IMR-90 (cell line): Measurements from ENCODE around the gene PPP1R9A. TPM values are rescaled to one million over a fixed set of nuclear protein-coding genes. Genes with fewer than 3 reads are reported as not detected.

Experiments
- ATAC-seq: fragments of 200-7000 bp; cut with Tn5 transposase; 2 replicates; pipeline ENCODE4 v1.9.1; 2020; ENCODE audit warnings: low read depth, mild to moderate bottlenecking, moderate library complexity
- BruUV-seq: library from RNA; stranded (reverse); fragments of 400-500 nt; replicated peaks from 2 replicates; lab custom pipeline; 2021; lab: Mats Ljungman, UMichigan
- CTCF ChIA-PET: fragments of 300-600 bp; formaldehyde crosslinking; extraction: SDS; loops from one replicate; lab custom pipeline; 2021; ENCODE audit warnings: antibody characterized with exemption; lab: Yijun Ruan, JAX
- POLR2A ChIA-PET: fragments of 300-600 bp; sonication (Branson Sonifier 250); formaldehyde crosslinking; loops from one replicate; lab custom pipeline; 2022; ENCODE audit warnings: antibody characterized with exemption; ENCODE audit not compliant: unreplicated experiment; lab: Charles Lee
- DNase-seq: peaks from one replicate; pipeline ENCODE4 v3.0.0; 2013
- H2AFZ ChIP-seq: replicated peaks from 2 replicates; pipeline ENCODE3; 2013; ENCODE audit warnings: low read length, mild to moderate bottlenecking; ENCODE audit not compliant: poor library complexity
- H2AK5ac ChIP-seq: 2 replicates; pipeline ENCODE4 v1.6.1; 2013; ENCODE audit warnings: low read depth, low read length, inconsistent platforms
- H2AK9ac ChIP-seq: replicated peaks from 2 replicates; pipeline ENCODE3; 2013; ENCODE audit warnings: mild to moderate bottlenecking, low read depth, low read length, moderate library complexity; ENCODE audit not compliant: poor library complexity
- H2BK120ac ChIP-seq: 2 replicates; pipeline ENCODE4 v1.6.1; 2013; ENCODE audit warnings: low read depth, low read length, inconsistent platforms
- H2BK15ac ChIP-seq: 3 replicates; pipeline ENCODE4 v1.6.1; 2013; ENCODE audit warnings: low read depth, low read length, inconsistent platforms
- H2BK20ac ChIP-seq: 2 replicates; pipeline ENCODE4 v1.6.1; 2013; ENCODE audit warnings: low read depth, mild to moderate bottlenecking, inconsistent platforms, low read length, moderate library complexity
- H2BK5ac ChIP-seq: 2 replicates; pipeline ENCODE4 v1.6.1; 2013; ENCODE audit warnings: mild to moderate bottlenecking, low read depth, low read length, inconsistent platforms; ENCODE audit not compliant: poor library complexity, severe bottlenecking
- H3K14ac ChIP-seq: replicated peaks from 2 replicates; pipeline ENCODE4 v1.6.1; 2013; ENCODE audit warnings: low read depth, low read length, inconsistent platforms
- H3K18ac ChIP-seq: 2 replicates; pipeline ENCODE4 v1.6.1; 2013; ENCODE audit warnings: low read depth, low read length, control low read depth
- H3K23ac ChIP-seq: 2 replicates; pipeline ENCODE4 v1.6.1; 2013; ENCODE audit warnings: low read depth, low read length, inconsistent platforms
- H3K27ac ChIP-seq: 2 replicates; pipeline ENCODE4 v1.5.1; 2013; ENCODE audit warnings: mild to moderate bottlenecking, control low read depth, low read length; ENCODE audit not compliant: insufficient read depth
- H3K27me3 ChIP-seq: 2 replicates; pipeline ENCODE4 v1.6.1; 2013; ENCODE audit warnings: low read length; ENCODE audit not compliant: control insufficient read depth, insufficient read depth
- H3K36me3 ChIP-seq: 2 replicates; pipeline ENCODE4 v1.6.1; 2013; ENCODE audit warnings: low read length, mixed read lengths; ENCODE audit not compliant: control insufficient read depth, insufficient read depth
- H3K4ac ChIP-seq: 2 replicates; pipeline ENCODE4 v1.6.1; 2013; ENCODE audit warnings: low read depth, low read length, inconsistent platforms
- H3K4me1 ChIP-seq: 2 replicates; pipeline ENCODE4 v1.6.1; 2013; ENCODE audit warnings: low read length, mixed read lengths; ENCODE audit not compliant: control insufficient read depth, insufficient read depth
- H3K4me2 ChIP-seq: 2 replicates; pipeline ENCODE4 v1.6.1; 2013; ENCODE audit warnings: low read depth, mild to moderate bottlenecking, control low read depth, low read length, moderate library complexity
- H3K4me3 ChIP-seq: 2 replicates; pipeline ENCODE4 v1.5.1; 2013; ENCODE audit warnings: low read depth, mild to moderate bottlenecking, control low read depth, low read length, moderate library complexity; ENCODE audit not compliant: insufficient read depth
- H3K56ac ChIP-seq: 2 replicates; pipeline ENCODE4 v1.6.1; 2013; ENCODE audit warnings: low read length, inconsistent platforms; ENCODE audit not compliant: insufficient read depth; ENCODE audit errors: extremely low read depth
- H3K79me1 ChIP-seq, 2 experiments: 2 replicates each; pipeline ENCODE4 v1.6.1; 2013; ENCODE audit warnings: low read length in 2 of 2, inconsistent platforms in 1 of 2, low read depth in 1 of 2
- H3K9ac ChIP-seq: 2 replicates; pipeline ENCODE4 v1.6.1; 2013; ENCODE audit warnings: low read depth, low read length, control low read depth
- H3K9me1 ChIP-seq: 2 replicates; pipeline ENCODE4 v1.6.1; 2013; ENCODE audit warnings: low read length, inconsistent platforms; ENCODE audit not compliant: insufficient read depth
- H3K9me3 ChIP-seq: 2 replicates; pipeline ENCODE4 v1.6.1; 2013; ENCODE audit warnings: low read length; ENCODE audit not compliant: control insufficient read depth, insufficient read depth
- H4K20me1 ChIP-seq: 2 replicates; pipeline ENCODE4 v1.6.1; 2013; ENCODE audit warnings: low read length, inconsistent platforms; ENCODE audit not compliant: insufficient read depth
- H4K5ac ChIP-seq: 2 replicates; pipeline ENCODE4 v1.6.1; 2013; ENCODE audit warnings: mild to moderate bottlenecking, low read depth, low read length, control low read depth
- H4K8ac ChIP-seq, 2 experiments: 2 replicates each; pipeline ENCODE4 v1.6.1; 2013; ENCODE audit warnings: low read depth in 2 of 2, low read length in 2 of 2, control low read depth in 1 of 2, inconsistent platforms in 1 of 2
- H4K91ac ChIP-seq: 2 replicates; pipeline ENCODE4 v1.6.1; 2013; ENCODE audit warnings: low read depth, low read length, inconsistent platforms; ENCODE audit not compliant: insufficient read depth
- BHLHE40 ChIP-seq: fragments of 150-350 bp; IDR thresholded peaks from 2 replicates; pipeline ENCODE4 v1.6.1; 2016; ENCODE audit warnings: mild to moderate bottlenecking, low read depth, low read length
- CEBPB ChIP-seq: IDR thresholded peaks from 2 replicates; pipeline ENCODE4 v1.6.1; 2012; ENCODE audit warnings: low read depth, low read length, improper control_type of control experiment
- CHD1 ChIP-seq: IDR thresholded peaks from 2 replicates; pipeline ENCODE4 v1.6.1; 2012; ENCODE audit warnings: low read depth, low read length, improper control_type of control experiment
- MAFK ChIP-seq: IDR thresholded peaks from 2 replicates; pipeline ENCODE4 v1.6.1; 2012; ENCODE audit warnings: low read depth, low read length, improper control_type of control experiment
- MAZ ChIP-seq: IDR thresholded peaks from 2 replicates; pipeline ENCODE4 v1.6.1; 2012; ENCODE audit warnings: low read depth, mild to moderate bottlenecking, low read length, improper control_type of control experiment, moderate library complexity, borderline replicate concordance
- NFE2L2 ChIP-seq: fragments of 150-350 bp; IDR thresholded peaks from 2 replicates; pipeline ENCODE4 v1.6.1; 2016; ENCODE audit warnings: low read depth, mild to moderate bottlenecking, low read length
- POLR2A ChIP-seq: IDR thresholded peaks from 2 replicates; pipeline ENCODE4 v1.6.1; 2012; ENCODE audit warnings: mild to moderate bottlenecking, low read depth, low read length
- dilution Hi-C: fragments of 300-500 bp; cut with HindIII; formaldehyde crosslinking; loops from one replicate; pipeline ENCODE4 v1.14.3; 2018; ENCODE audit warnings: low sequenced_read_pairs; ENCODE audit not compliant: unreplicated experiment
- in situ Hi-C: fragments of 300-500 bp; cut with MboI; formaldehyde crosslinking; loops from 3 replicates; pipeline ENCODE4 v1.14.3; 2019; ENCODE audit warnings: low sequenced_read_pairs, inconsistent platforms, mixed read lengths
- intact Hi-C: fragments of 100-400 bp; cut with micrococcal nuclease; formaldehyde crosslinking; loops from 2 replicates; pipeline ENCODE4 v1.10.0; 2022
- polyA plus RNA-seq, 3 experiments: library from polyadenylated mRNA; depleted of rRNA; stranded (reverse); fragments of >200 nt; gene quantifications; 2 replicates each; pipeline ENCODE4 v1.2.3, GENCODE V29; 2012; ENCODE audit warnings: low replicate concordance in 1 of 3
- total RNA-seq: library from RNA; depleted of rRNA; stranded (reverse); fragments of >200 nt; gene quantifications from 2 replicates; pipeline ENCODE4 v1.2.3, GENCODE V29; 2012
- TF ChIP-seq, protein P1 (sequence below): fragments of 150-350 bp; IDR thresholded peaks from 2 replicates; pipeline ENCODE4 v1.6.1; 2017; ENCODE audit warnings: mild to moderate bottlenecking, antibody characterized with exemption, low read length, low read depth

Gene PPP1R9A
- total and polyA plus RNA-seq, 2 of the 4 experiments (the other 2 are of a cell fraction), result not detected

DNA sequence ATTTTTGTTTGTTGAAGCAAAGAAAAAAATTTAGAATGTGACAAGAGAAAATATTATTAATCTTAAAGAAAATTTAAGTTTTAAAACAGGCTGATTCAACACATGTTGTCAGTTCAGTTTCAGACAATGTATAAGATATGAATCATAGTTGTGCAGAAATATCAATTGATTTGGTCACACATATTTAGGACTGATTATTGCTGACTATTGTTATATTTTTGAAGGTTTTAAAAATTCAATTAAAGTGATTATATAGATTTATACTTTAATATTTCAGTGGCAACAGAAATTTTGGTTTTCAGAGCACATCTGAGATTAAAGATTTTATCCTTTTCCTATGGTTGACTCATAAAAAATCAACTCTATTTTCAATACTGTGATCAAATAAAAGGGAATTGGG, 284.4 kb downstream of the PPP1R9A start:
- H3K56ac ChIP-seq, result no peak overlapping the region
- H4K8ac ChIP-seq, result no peak overlapping the region
- H2AK5ac ChIP-seq, result no peak overlapping the region
- no peak overlapping the region for H3K27ac ChIP-seq
- in situ Hi-C loops (loop anchor here (10.0 to 25.0 kb wide), 2 partner anchors 283 to 729 kb away; no protein-coding TSS in a partner anchor), dilution Hi-C loops (no loop called here), intact Hi-C loops (loop anchor here (2.0 kb wide), 1 partner anchor 285 kb away; no protein-coding TSS in a partner anchor)
- H4K5ac ChIP-seq, result no peak overlapping the region
- H3K4me3 ChIP-seq, result no peak overlapping the region
- no peak overlapping the region for H2BK120ac ChIP-seq
- no peaks in the 10 kb centered on the region for H3K9me3 ChIP-seq
- no peak overlapping the region for H3K18ac ChIP-seq
- H3K9ac ChIP-seq, result no peak overlapping the region
- no peaks in the 10 kb centered on the region for H3K79me1 ChIP-seq
- no peak for DNase-seq
- no peak overlapping the region for H4K91ac ChIP-seq
- no peak overlapping the region for H3K4me2 ChIP-seq
- H2AFZ ChIP-seq, result no peak overlapping the region
- no peak overlapping the region for H3K23ac ChIP-seq
- BruUV-seq, result no TSS peak
- H3K27me3 ChIP-seq, result no peaks in the 10 kb centered on the region
- H4K20me1 ChIP-seq, result no peaks in the 10 kb centered on the region
- H3K4me1 ChIP-seq, result no peaks in the 10 kb centered on the region
- H3K36me3 ChIP-seq, result no peaks in the 10 kb centered on the region
- no peaks in the 10 kb centered on the region for H3K9me1 ChIP-seq
- H2BK15ac ChIP-seq, result no peak overlapping the region
- ChIA-PET CTCF (interaction anchor here (0.9 kb wide), 1 partner anchor 8 kb away, joined by 3 read pairs; no protein-coding TSS in a partner anchor), POLR2A (no interaction called here)
- no peak overlapping the region for H2BK5ac ChIP-seq
- no peak for ATAC-seq
- H2BK20ac ChIP-seq, result no peak overlapping the region
- no peak overlapping the region for H2AK9ac ChIP-seq
- no peak overlapping the region for H3K4ac ChIP-seq
- TF ChIP-seq POLR2A, result no peak
- no peak for TF ChIP-seq MAZ
- no peak for TF ChIP-seq CHD1
- no peak for TF ChIP-seq CEBPB
- TF ChIP-seq, protein P1, sequence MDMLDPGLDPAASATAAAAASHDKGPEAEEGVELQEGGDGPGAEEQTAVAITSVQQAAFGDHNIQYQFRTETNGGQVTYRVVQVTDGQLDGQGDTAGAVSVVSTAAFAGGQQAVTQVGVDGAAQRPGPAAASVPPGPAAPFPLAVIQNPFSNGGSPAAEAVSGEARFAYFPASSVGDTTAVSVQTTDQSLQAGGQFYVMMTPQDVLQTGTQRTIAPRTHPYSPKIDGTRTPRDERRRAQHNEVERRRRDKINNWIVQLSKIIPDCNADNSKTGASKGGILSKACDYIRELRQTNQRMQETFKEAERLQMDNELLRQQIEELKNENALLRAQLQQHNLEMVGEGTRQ, result no peak
- no peak for TF ChIP-seq BHLHE40
- TF ChIP-seq MAFK, result peak; percentile 86
- TF ChIP-seq NFE2L2, result no peak
- H3K14ac ChIP-seq, result no peak overlapping the region
